Renal pelvis (tissue), 4 donors: ENCODE results near the gene ZP3. TPM values are rescaled to one million over a fixed set of nuclear protein-coding genes. Genes with fewer than 3 reads are reported as not detected.
"Not testable (repeated sequence)": the region's sequence is repeated elsewhere in the genome, so short reads cannot be mapped to it uniquely, and the experiment has no call there.

Experiments used
- DNase-seq: peaks from one replicate; pipeline ENCODE4 v3.0.0-alpha.2; 2013
- polyA plus RNA-seq, 3 donors: library from polyadenylated mRNA; unstranded; fragments of 120-200 nt; gene quantifications; one replicate each; pipeline ENCODE4 v1.2.1, GENCODE V29; 2013; ENCODE audit not compliant: insufficient read length in 3 of 3

Gene ZP3
- polyA plus RNA-seq, 3 donors, result 3.3 to 11.5 (median 9.4) TPM

DNA sequence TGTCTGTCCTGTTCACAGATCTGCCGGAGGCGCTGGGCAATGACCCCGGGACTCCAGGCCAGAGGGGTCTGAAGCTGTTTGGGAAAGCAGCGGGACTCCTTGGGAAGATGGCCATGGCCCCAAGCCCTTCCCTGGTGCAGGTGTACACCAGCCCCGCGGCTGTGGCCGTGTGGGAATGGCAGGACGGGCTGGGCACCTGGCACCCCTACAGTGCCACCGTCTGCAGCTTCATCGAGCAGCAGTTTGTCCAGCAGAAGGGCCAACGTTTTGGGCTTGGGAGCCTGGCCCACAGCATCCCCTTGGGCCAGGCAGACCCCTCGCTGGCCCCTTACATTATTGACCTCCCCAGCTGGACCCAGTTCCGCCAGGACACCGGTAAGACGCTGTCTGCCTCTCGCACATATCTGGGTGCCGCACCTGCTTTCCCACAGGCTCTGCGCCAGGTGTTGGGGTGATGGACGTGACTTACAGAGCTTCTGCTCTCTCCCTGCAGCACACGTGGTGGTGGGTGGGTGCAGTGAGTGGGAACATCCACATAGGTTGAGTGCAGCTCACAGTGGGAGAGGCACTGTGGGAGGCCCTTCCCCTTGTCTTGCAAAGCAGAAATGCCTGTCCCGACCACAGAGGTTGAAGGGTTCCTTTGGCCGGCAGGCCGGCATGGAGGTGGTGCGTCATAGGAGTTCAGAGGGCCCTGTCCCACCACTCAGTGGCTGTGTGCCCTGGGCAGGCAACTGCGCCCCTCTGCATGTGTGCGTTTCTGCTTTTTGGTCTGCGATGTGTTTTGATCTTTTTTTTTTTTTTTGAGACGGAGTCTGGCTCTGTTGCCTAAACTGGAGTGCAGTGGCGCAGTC lies 55.9 kb downstream of the ZP3 start:
- DNase-seq, result not testable (repeated sequence)

GRCh38 chr7:76482660-76483059 lies 57.9 kb downstream of the ZP3 start:
- not testable (repeated sequence) for DNase-seq

- DNase-seq, result not testable (repeated sequence)
These were observed 58.3 kb downstream of the ZP3 start for GRCh38 chr7:76483081-76483480.

DNA sequence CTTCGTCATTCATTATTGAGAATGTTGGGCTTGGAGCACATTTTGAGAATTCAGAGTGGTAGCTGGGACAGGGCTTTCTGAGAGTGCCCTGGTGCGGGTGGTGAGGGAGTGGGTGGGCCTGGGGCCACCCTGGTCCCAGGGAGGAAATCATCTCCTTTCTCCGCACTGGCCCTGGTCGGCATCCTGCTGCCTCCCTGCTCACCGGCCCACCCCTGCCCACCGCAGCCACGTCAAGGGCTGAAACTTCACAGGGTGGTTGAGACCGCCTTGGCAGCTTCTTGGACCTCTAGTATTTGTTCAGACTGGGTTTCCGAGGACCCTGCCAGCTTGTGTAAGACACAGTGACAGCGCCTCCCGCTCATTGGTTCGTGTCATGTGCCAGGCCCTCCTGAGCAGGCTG lies 59.7 kb downstream of the ZP3 start:
- not testable (repeated sequence) for DNase-seq

DNA sequence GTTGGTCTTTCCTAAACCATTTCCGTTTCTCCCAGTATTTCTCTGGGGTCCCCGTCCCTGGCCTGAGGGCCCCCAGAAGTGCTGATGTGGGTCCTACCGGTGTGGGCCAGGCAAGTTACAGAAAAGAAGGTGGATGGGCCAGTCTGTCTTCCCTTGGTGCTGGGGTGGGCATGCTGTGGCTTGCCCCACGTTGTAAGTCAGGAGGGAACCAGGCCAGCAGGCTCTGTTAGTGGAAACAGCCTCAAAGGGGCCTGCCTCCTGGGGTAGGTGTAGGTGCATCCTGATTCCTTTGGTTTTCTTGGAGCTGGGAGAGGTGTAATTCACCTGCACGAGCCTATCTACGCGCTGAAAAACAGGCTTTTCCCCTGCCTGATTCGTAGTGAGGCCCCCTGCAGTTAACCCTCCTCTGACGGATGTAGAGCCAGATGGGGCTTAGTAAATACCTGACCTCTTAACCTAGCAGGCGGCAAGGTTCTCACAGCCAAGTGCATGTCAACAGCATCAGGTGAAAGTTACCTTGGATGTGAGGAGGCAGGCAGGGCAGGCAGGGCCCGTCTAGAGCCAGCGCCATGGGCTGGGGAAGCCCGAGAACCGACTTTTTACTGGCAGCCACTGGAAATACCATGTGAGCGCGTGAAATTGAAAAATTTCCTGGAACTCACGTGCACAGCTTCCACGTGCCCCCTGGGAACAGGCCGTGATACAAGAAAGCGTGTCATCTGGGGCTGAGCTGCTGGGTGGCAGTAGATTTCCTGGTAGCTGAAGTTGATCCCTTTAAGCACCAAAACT lies 61.3 kb downstream of the ZP3 start:
- not testable (repeated sequence) for DNase-seq

GRCh38 chr7:76486618-76487017 lies 61.9 kb downstream of the ZP3 start:
- DNase-seq, result not testable (repeated sequence)

- not testable (repeated sequence) for DNase-seq
These were observed 63.2 kb downstream of the ZP3 start for GRCh38 chr7:76487969-76488368.

Other genes starting within 250 kb of the ZP3 start
- gene SRRM3, start 223.1 kb upstream of the ZP3 start, polyA plus RNA-seq, result 1 to 10 TPM; 2.1 to 3.0 (median 2.2) TPM
- gene HSPB1, start 122.3 kb upstream of the ZP3 start, polyA plus RNA-seq, result 100 to 1,000 TPM; 172 to 262 (median 221) TPM
- gene YWHAG, start 66.0 kb upstream of the ZP3 start, polyA plus RNA-seq, result 100 to 1,000 TPM; 116 to 125 (median 116) TPM
- 1 to 10 TPM; 5.2 to 7.4 (median 5.3) TPM for gene SSC4D, start 15.3 kb upstream of the ZP3 start, polyA plus RNA-seq
- gene DTX2, start 36.8 kb downstream of the ZP3 start, polyA plus RNA-seq, result 10 to 100 TPM in 1 of 3 donors, 1 to 10 TPM in 2; 7.8 to 12.1 (median 8.1) TPM
- 1 to 10 TPM in 2 of 3 donors, under 1 TPM in 1; 0.70 to 5.8 (median 3.5) TPM for gene UPK3B, start 85.6 kb downstream of the ZP3 start, polyA plus RNA-seq
- 1 to 10 TPM; 1.7 to 7.2 (median 4.0) TPM for gene SPDYE16, start 118.3 kb downstream of the ZP3 start, polyA plus RNA-seq
- 10 to 100 TPM; 18.7 to 23.2 (median 22.6) TPM for gene POMZP3, start 202.3 kb downstream of the ZP3 start, polyA plus RNA-seq